ENCODE results near the gene DCLK2. TPM values are rescaled to one million over a fixed set of nuclear protein-coding genes. Genes with fewer than 3 reads are reported as not detected.

The DCLK2 gene
- total RNA-seq, 1 donor from 2014 or later: 7.3 TPM

- H3K27ac ChIP-seq (ENCODE audit: low read depth, low read length): no peak overlapping the region
- H3K9me3 ChIP-seq (ENCODE audit: control insufficient read depth in 3 of 3, low read length in 3 of 3): no peaks in the 10 kb centered on the region
- H3K4me3 ChIP-seq (ENCODE audit: low read length in 3 of 3): no peak overlapping the region
- H3K9ac ChIP-seq (ENCODE audit: low read depth in 1 of 3, low read length in 3 of 3): no peak overlapping the region
- H3K36me3 ChIP-seq (ENCODE audit: control insufficient read depth in 3 of 3, insufficient read depth in 3 of 3, low read length in 3 of 3): no peaks in the 10 kb centered on the region
- H3K4me1 ChIP-seq (ENCODE audit: control insufficient read depth in 3 of 3, insufficient read depth in 3 of 3, low read length in 3 of 3): no peaks in the 10 kb centered on the region
- H3K27me3 ChIP-seq (ENCODE audit: control insufficient read depth in 3 of 3, insufficient read depth in 3 of 3, low read length in 3 of 3): no peaks in the 10 kb centered on the region
Observed at GRCh38 chr4:150140774-150141400, 62.6 kb downstream of the DCLK2 start.

- H3K27me3 ChIP-seq (ENCODE audit: control insufficient read depth in 3 of 3, insufficient read depth in 3 of 3, low read length in 3 of 3): no peaks in the 10 kb centered on the region
- H3K27ac ChIP-seq (ENCODE audit: low read depth, low read length): no peak overlapping the region
- H3K4me1 ChIP-seq (ENCODE audit: control insufficient read depth in 3 of 3, insufficient read depth in 3 of 3, low read length in 3 of 3): no peaks in the 10 kb centered on the region
- H3K9me3 ChIP-seq (ENCODE audit: control insufficient read depth in 3 of 3, low read length in 3 of 3): no peaks in the 10 kb centered on the region
- no peaks in the 10 kb centered on the region for H3K36me3 ChIP-seq (ENCODE audit: control insufficient read depth in 3 of 3, insufficient read depth in 3 of 3, low read length in 3 of 3)
- H3K9ac ChIP-seq (ENCODE audit: low read depth in 1 of 3, low read length in 3 of 3): no peak overlapping the region
- H3K4me3 ChIP-seq (ENCODE audit: low read length in 3 of 3): no peak overlapping the region
Observed at GRCh38 chr4:150141756-150142155, 63.5 kb downstream of the DCLK2 start.

GRCh38 chr4:150142831-150143230 is 64.6 kb downstream of the DCLK2 start:
- Histone ChIP-seq H3K27ac (ENCODE audit: low read depth, low read length) (no peak overlapping the region), H3K4me1 (ENCODE audit: control insufficient read depth in 3 of 3, insufficient read depth in 3 of 3, low read length in 3 of 3) (no peaks in the 10 kb centered on the region), H3K4me3 (ENCODE audit: low read length in 3 of 3) (no peak overlapping the region), H3K36me3 (ENCODE audit: control insufficient read depth in 3 of 3, insufficient read depth in 3 of 3, low read length in 3 of 3) (no peaks in the 10 kb centered on the region), H3K9ac (ENCODE audit: low read depth in 1 of 3, low read length in 3 of 3) (no peak overlapping the region), H3K9me3 (ENCODE audit: control insufficient read depth in 3 of 3, low read length in 3 of 3) (no peaks in the 10 kb centered on the region), H3K27me3 (ENCODE audit: control insufficient read depth in 3 of 3, insufficient read depth in 3 of 3, low read length in 3 of 3) (no peaks in the 10 kb centered on the region)

GRCh38 chr4:150145090-150145945 is 67.1 kb downstream of the DCLK2 start:
- Histone ChIP-seq H3K27ac (ENCODE audit: low read depth, low read length) (no peak overlapping the region), H3K36me3 (ENCODE audit: control insufficient read depth in 3 of 3, insufficient read depth in 3 of 3, low read length in 3 of 3) (no peaks in the 10 kb centered on the region)

DNA sequence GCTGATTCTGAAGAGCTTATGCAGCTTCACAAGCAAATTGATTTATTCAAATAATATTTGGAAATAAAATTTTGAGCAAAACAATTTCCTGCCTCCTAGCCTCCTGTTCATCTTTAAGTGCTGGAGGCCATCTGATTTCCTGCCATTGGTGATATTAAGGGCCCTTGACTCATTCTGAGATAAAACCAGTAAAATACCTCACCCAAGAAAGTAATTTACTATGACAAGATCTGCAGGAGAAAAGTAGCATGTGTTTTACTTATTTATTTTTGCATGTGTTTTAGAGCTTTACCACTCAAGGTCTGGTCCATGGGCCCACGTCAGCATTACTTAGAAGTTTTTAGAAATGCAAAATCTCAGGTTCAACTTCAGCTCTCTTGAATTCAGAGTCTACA is 67.7 kb downstream of the DCLK2 start:
- no peaks in the 10 kb centered on the region for H3K36me3 ChIP-seq (ENCODE audit: control insufficient read depth in 3 of 3, insufficient read depth in 3 of 3, low read length in 3 of 3)
- no peak overlapping the region for H3K27ac ChIP-seq (ENCODE audit: low read depth, low read length)
- no peak overlapping the region for H3K9ac ChIP-seq (ENCODE audit: low read depth in 1 of 3, low read length in 3 of 3)
- H3K27me3 ChIP-seq (ENCODE audit: control insufficient read depth in 3 of 3, insufficient read depth in 3 of 3, low read length in 3 of 3): no peaks in the 10 kb centered on the region
- H3K4me3 ChIP-seq (ENCODE audit: low read length in 3 of 3): no peak overlapping the region
- H3K9me3 ChIP-seq (ENCODE audit: control insufficient read depth in 3 of 3, low read length in 3 of 3): no peaks in the 10 kb centered on the region
- peaks cover 0 to 6% (median 5%) of the 10 kb centered on the region in 3 donors for H3K4me1 ChIP-seq (ENCODE audit: control insufficient read depth in 3 of 3, insufficient read depth in 3 of 3, low read length in 3 of 3)

More at GRCh38 chr4:150145090-150145945, 67.1 kb downstream of the DCLK2 start:
- Histone ChIP-seq H3K9ac (ENCODE audit: low read depth in 1 of 3, low read length in 3 of 3) (no peak overlapping the region), H3K4me1 (ENCODE audit: control insufficient read depth in 3 of 3, insufficient read depth in 3 of 3, low read length in 3 of 3) (no peaks in the 10 kb centered on the region), H3K4me3 (ENCODE audit: low read length in 3 of 3) (no peak overlapping the region), H3K9me3 (ENCODE audit: control insufficient read depth in 3 of 3, low read length in 3 of 3) (no peaks in the 10 kb centered on the region), H3K27me3 (ENCODE audit: control insufficient read depth in 3 of 3, insufficient read depth in 3 of 3, low read length in 3 of 3) (no peaks in the 10 kb centered on the region)

GRCh38 chr4:150149381-150149780 is 71.1 kb downstream of the DCLK2 start:
- Histone ChIP-seq H3K4me3 (ENCODE audit: low read length in 3 of 3) (no peak overlapping the region), H3K36me3 (ENCODE audit: control insufficient read depth in 3 of 3, insufficient read depth in 3 of 3, low read length in 3 of 3) (no peaks in the 10 kb centered on the region), H3K27me3 (ENCODE audit: control insufficient read depth in 3 of 3, insufficient read depth in 3 of 3, low read length in 3 of 3) (no peaks in the 10 kb centered on the region), H3K9me3 (ENCODE audit: control insufficient read depth in 3 of 3, low read length in 3 of 3) (no peaks in the 10 kb centered on the region), H3K4me1 (ENCODE audit: control insufficient read depth in 3 of 3, insufficient read depth in 3 of 3, low read length in 3 of 3) (peaks cover 0 to 7% (median 5%) of the 10 kb centered on the region in 3 donors), H3K9ac (ENCODE audit: low read depth in 1 of 3, low read length in 3 of 3) (no peak overlapping the region), H3K27ac (ENCODE audit: low read depth, low read length) (no peak overlapping the region)

- no peak overlapping the region for H3K27ac ChIP-seq (ENCODE audit: low read depth, low read length)
- no peaks in the 10 kb centered on the region for H3K36me3 ChIP-seq (ENCODE audit: control insufficient read depth in 3 of 3, insufficient read depth in 3 of 3, low read length in 3 of 3)
- H3K9ac ChIP-seq (ENCODE audit: low read depth in 1 of 3, low read length in 3 of 3): no peak overlapping the region
- peaks cover 0 to 7% (median 5%) of the 10 kb centered on the region in 3 donors for H3K4me1 ChIP-seq (ENCODE audit: control insufficient read depth in 3 of 3, insufficient read depth in 3 of 3, low read length in 3 of 3)
- H3K4me3 ChIP-seq (ENCODE audit: low read length in 3 of 3): no peak overlapping the region
- no peaks in the 10 kb centered on the region for H3K27me3 ChIP-seq (ENCODE audit: control insufficient read depth in 3 of 3, insufficient read depth in 3 of 3, low read length in 3 of 3)
- H3K9me3 ChIP-seq (ENCODE audit: control insufficient read depth in 3 of 3, low read length in 3 of 3): no peaks in the 10 kb centered on the region
Observed at GRCh38 chr4:150150629-150151062, 72.4 kb downstream of the DCLK2 start.

DNA sequence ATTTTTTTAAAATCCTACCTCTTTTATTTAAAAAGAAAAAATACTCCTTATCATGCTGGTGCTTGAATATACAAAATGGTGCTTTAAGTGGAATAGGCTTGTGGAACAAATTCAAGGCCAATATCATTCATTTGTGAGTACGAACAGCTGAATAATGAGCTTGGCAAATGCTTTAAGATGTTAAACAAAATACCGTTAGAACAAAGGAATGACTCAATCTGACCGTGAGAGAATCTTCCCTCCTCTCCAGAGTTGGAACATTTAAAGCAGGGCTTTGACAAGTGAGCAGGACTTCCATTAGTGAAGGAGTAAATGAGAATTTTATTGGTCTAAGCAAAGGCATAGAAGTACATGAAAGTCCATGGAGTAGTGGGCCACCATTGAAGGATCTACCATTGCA is 74.5 kb downstream of the DCLK2 start:
- Histone ChIP-seq H3K9me3 (ENCODE audit: control insufficient read depth in 3 of 3, low read length in 3 of 3) (no peaks in the 10 kb centered on the region), H3K4me3 (ENCODE audit: low read length in 3 of 3) (no peak overlapping the region), H3K27me3 (ENCODE audit: control insufficient read depth in 3 of 3, insufficient read depth in 3 of 3, low read length in 3 of 3) (no peaks in the 10 kb centered on the region), H3K27ac (ENCODE audit: low read depth, low read length) (no peak overlapping the region), H3K36me3 (ENCODE audit: control insufficient read depth in 3 of 3, insufficient read depth in 3 of 3, low read length in 3 of 3) (no peaks in the 10 kb centered on the region), H3K9ac (ENCODE audit: low read depth in 1 of 3, low read length in 3 of 3) (no peak overlapping the region), H3K4me1 (ENCODE audit: control insufficient read depth in 3 of 3, insufficient read depth in 3 of 3, low read length in 3 of 3) (peaks cover 0 to 7% (median 5%) of the 10 kb centered on the region in 3 donors)

GRCh38 chr4:150155391-150155790 is 77.1 kb downstream of the DCLK2 start:
- Histone ChIP-seq H3K36me3 (ENCODE audit: control insufficient read depth in 3 of 3, insufficient read depth in 3 of 3, low read length in 3 of 3) (no peaks in the 10 kb centered on the region), H3K9ac (ENCODE audit: low read depth in 1 of 3, low read length in 3 of 3) (no peak overlapping the region), H3K9me3 (ENCODE audit: control insufficient read depth in 3 of 3, low read length in 3 of 3) (no peaks in the 10 kb centered on the region), H3K27ac (ENCODE audit: low read depth, low read length) (no peak overlapping the region), H3K4me3 (ENCODE audit: low read length in 3 of 3) (no peak overlapping the region), H3K27me3 (ENCODE audit: control insufficient read depth in 3 of 3, insufficient read depth in 3 of 3, low read length in 3 of 3) (no peaks in the 10 kb centered on the region), H3K4me1 (ENCODE audit: control insufficient read depth in 3 of 3, insufficient read depth in 3 of 3, low read length in 3 of 3) (peaks cover 0 to 7% (median 5%) of the 10 kb centered on the region in 3 donors)

DNA sequence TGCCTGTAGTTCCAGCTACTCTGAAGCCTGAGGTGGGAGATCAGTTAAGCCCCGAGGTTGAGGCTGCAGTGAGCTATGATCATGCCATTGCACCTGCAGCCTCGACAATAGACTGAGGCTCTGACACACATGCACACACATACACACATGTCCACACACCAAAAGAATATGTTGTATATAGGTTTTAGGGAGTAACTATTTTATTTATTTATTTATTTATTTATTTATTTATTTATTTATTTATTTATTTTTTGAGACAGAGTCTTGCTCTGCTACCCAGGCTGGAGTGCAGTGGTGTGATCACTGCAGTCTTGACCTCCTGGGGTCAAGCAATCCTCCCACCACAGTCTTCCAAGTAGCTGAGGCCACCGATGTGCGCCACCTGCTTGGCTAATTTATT is 78.3 kb downstream of the DCLK2 start:
- no peak overlapping the region for H3K4me3 ChIP-seq (ENCODE audit: low read length in 3 of 3)
- no peak overlapping the region for H3K27ac ChIP-seq (ENCODE audit: low read depth, low read length)
- no peaks in the 10 kb centered on the region for H3K36me3 ChIP-seq (ENCODE audit: control insufficient read depth in 3 of 3, insufficient read depth in 3 of 3, low read length in 3 of 3)
- no peaks in the 10 kb centered on the region for H3K27me3 ChIP-seq (ENCODE audit: control insufficient read depth in 3 of 3, insufficient read depth in 3 of 3, low read length in 3 of 3)
- no peaks in the 10 kb centered on the region for H3K9me3 ChIP-seq (ENCODE audit: control insufficient read depth in 3 of 3, low read length in 3 of 3)
- no peak overlapping the region for H3K9ac ChIP-seq (ENCODE audit: low read depth in 1 of 3, low read length in 3 of 3)
- no peaks in the 10 kb centered on the region for H3K4me1 ChIP-seq (ENCODE audit: control insufficient read depth in 3 of 3, insufficient read depth in 3 of 3, low read length in 3 of 3)
